HEK293T (cell line): ENCODE measurements around the gene TRIM69.

ENCODE experiments used
- ARNT ChIP-seq: fragments of 450-650 bp; IDR thresholded peaks from 2 replicates; pipeline ENCODE4 v1.6.1; 2017; ENCODE audit warnings: mild to moderate bottlenecking
- SUZ12 ChIP-seq: fragments of 450-650 bp; IDR thresholded peaks from 2 replicates; pipeline ENCODE4 v1.6.1; 2016; ENCODE audit warnings: mild to moderate bottlenecking

DNA sequence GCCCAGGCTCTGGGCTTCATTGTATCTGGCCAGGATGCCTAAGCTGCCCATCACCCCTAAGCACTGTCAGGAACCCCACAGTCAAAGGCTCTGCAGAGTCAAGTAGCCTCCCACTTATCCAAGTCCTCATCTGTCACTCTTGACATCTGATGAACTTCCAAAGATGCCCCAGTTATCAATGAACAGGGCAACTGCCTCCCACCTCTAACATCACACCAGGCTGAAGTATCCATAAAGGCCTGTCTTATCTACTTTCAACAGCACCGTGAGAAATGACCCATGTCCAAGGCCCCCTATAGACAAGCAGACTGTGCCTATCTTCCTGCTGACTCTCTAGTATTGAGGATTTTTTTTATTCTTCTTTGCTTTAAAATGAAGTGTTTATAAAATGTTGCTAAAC, 56.4 kb downstream of the TRIM69 start:
- TF ChIP-seq ARNT (no peak), SUZ12 (no peak)
